Measurements from ENCODE around the gene DYNC1LI2. TPM values are rescaled to one million over a fixed set of nuclear protein-coding genes. Genes with fewer than 3 reads are reported as not detected.

Gene DYNC1LI2
- polyA plus RNA-seq, 4 donors: 109 to 161 (median 128) TPM

Other genes with a start within 250 kb of the DYNC1LI2 start
- 10 to 100 TPM; 31.7 to 44.6 (median 35.2) TPM for gene TK2, start 201.5 kb downstream of the DYNC1LI2 start, polyA plus RNA-seq (ENCODE audit: insufficient read length in 4 of 4)
- gene CKLF, start 199.0 kb downstream of the DYNC1LI2 start, polyA plus RNA-seq (ENCODE audit: insufficient read length in 4 of 4): 10 to 100 TPM; 34.0 to 44.3 (median 39.7) TPM
- gene CMTM1, start 185.2 kb downstream of the DYNC1LI2 start, polyA plus RNA-seq (ENCODE audit: insufficient read length in 4 of 4): 1 to 10 TPM; 5.2 to 9.8 (median 6.7) TPM
- 1 to 10 TPM in 1 of 4 donors, under 1 TPM in 3; 0.42 to 1.0 (median 0.68) TPM for gene CMTM2, start 172.1 kb downstream of the DYNC1LI2 start, polyA plus RNA-seq (ENCODE audit: insufficient read length in 4 of 4)
- gene CMTM3, start 146.9 kb downstream of the DYNC1LI2 start, polyA plus RNA-seq (ENCODE audit: insufficient read length in 4 of 4): 10 to 100 TPM; 61.2 to 84.7 (median 70.0) TPM
- gene CMTM4, start 54.9 kb downstream of the DYNC1LI2 start, polyA plus RNA-seq (ENCODE audit: insufficient read length in 4 of 4): 10 to 100 TPM; 21.0 to 67.0 (median 62.7) TPM
- gene TERB1, start 50.0 kb upstream of the DYNC1LI2 start, polyA plus RNA-seq (ENCODE audit: insufficient read length in 4 of 4): not detected
- gene NAE1, start 79.4 kb upstream of the DYNC1LI2 start, polyA plus RNA-seq (ENCODE audit: insufficient read length in 4 of 4): 100 to 1,000 TPM in 1 of 4 donors, 10 to 100 TPM in 3; 62.4 to 102 (median 86.8) TPM
- under 1 TPM in 2 of 4 donors, not detected in 2; 0.29 to 0.53 TPM for gene CA7, start 92.8 kb upstream of the DYNC1LI2 start, polyA plus RNA-seq (ENCODE audit: insufficient read length in 4 of 4)
- 10 to 100 TPM in 3 of 4 donors, 1 to 10 TPM in 1; 7.7 to 16.9 (median 14.0) TPM for gene PDP2, start 128.9 kb upstream of the DYNC1LI2 start, polyA plus RNA-seq (ENCODE audit: insufficient read length in 4 of 4)
- 100 to 1,000 TPM in 3 of 4 donors, 1 to 10 TPM in 1; 4.1 to 307 (median 238) TPM for gene CDH16, start 167.3 kb upstream of the DYNC1LI2 start, polyA plus RNA-seq (ENCODE audit: insufficient read length in 4 of 4)
- gene RRAD, start 173.9 kb upstream of the DYNC1LI2 start, polyA plus RNA-seq (ENCODE audit: insufficient read length in 4 of 4): 1 to 10 TPM; 1.2 to 5.4 (median 2.1) TPM
- 100 to 1,000 TPM in 1 of 4 donors, 10 to 100 TPM in 3; 62.2 to 102 (median 84.8) TPM for gene CIAO2B, start 182.8 kb upstream of the DYNC1LI2 start, polyA plus RNA-seq (ENCODE audit: insufficient read length in 4 of 4)
- 10 to 100 TPM; 28.7 to 48.5 (median 36.1) TPM for gene CES2, start 183.9 kb upstream of the DYNC1LI2 start, polyA plus RNA-seq (ENCODE audit: insufficient read length in 4 of 4)
- 1 to 10 TPM in 3 of 4 donors, under 1 TPM in 1; 0.74 to 3.5 (median 2.0) TPM for gene CES3, start 209.7 kb upstream of the DYNC1LI2 start, polyA plus RNA-seq (ENCODE audit: insufficient read length in 4 of 4)
- 10 to 100 TPM in 2 of 4 donors, 1 to 10 TPM in 2; 6.3 to 13.2 (median 10.3) TPM for gene CES4A, start 237.0 kb upstream of the DYNC1LI2 start, polyA plus RNA-seq (ENCODE audit: insufficient read length in 4 of 4)